Measurements from ENCODE around the gene HAS3. TPM values are rescaled to one million over a fixed set of nuclear protein-coding genes. Genes with fewer than 3 reads are reported as not detected.

The HAS3 gene
- total RNA-seq, 1 experiment from 2014 or later, result 66.9 TPM

DNA sequence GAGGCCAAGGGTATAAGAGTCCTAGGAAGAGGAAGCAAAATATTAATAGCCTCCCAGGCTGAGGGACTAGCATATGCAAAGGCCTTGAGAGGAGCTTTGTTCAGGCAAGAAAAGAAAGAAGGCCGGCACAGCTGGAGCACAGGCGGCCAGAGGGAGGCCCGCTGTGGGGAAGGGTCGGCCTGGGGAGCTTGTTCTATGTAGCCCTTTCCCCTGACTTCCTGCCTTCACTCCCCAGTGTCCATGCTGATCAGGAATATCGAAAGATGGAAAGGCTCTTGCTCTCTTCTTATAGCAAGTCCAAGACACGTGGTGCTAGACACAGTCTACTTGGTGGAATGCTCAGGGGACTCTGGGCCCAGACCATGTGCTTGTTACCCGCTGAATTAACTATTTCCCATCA, 27.4 kb upstream of the HAS3 start (continued):
- TF ChIP-seq, protein P1, sequence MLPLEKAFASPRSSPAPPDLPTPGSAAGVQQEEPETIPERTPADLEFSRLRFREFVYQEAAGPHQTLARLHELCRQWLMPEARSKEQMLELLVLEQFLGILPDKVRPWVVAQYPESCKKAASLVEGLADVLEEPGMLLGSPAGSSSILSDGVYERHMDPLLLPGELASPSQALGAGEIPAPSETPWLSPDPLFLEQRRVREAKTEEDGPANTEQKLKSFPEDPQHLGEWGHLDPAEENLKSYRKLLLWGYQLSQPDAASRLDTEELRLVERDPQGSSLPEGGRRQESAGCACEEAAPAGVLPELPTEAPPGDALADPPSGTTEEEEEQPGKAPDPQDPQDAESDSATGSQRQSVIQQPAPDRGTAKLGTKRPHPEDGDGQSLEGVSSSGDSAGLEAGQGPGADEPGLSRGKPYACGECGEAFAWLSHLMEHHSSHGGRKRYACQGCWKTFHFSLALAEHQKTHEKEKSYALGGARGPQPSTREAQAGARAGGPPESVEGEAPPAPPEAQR (CRISPR knock-in tag; IDR thresholded peaks at IDR 0.05), result 0 out of 2 replicates have a peak, but pooled peaks have one; percentile 2
- peak; percentile 83 for TF ChIP-seq TEAD1 (CRISPR knock-in tag; IDR thresholded peaks at IDR 0.05)
- no peak for TF ChIP-seq HMGXB4 (CRISPR knock-in tag; IDR thresholded peaks at IDR 0.05)
- TF ChIP-seq ZNF396 (CRISPR knock-in tag; IDR thresholded peaks at IDR 0.05; ENCODE audit: borderline replicate concordance), result no peak
- TF ChIP-seq FOXJ3 (CRISPR knock-in tag; IDR thresholded peaks at IDR 0.05; ENCODE audit: borderline replicate concordance), result no peak
- TF ChIP-seq NR1H2 (CRISPR knock-in tag; IDR thresholded peaks at IDR 0.05), result no peak
- TF ChIP-seq, protein P2, sequence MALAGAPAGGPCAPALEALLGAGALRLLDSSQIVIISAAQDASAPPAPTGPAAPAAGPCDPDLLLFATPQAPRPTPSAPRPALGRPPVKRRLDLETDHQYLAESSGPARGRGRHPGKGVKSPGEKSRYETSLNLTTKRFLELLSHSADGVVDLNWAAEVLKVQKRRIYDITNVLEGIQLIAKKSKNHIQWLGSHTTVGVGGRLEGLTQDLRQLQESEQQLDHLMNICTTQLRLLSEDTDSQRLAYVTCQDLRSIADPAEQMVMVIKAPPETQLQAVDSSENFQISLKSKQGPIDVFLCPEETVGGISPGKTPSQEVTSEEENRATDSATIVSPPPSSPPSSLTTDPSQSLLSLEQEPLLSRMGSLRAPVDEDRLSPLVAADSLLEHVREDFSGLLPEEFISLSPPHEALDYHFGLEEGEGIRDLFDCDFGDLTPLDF (CRISPR knock-in tag; IDR thresholded peaks at IDR 0.05), result no peak
- no peak for TF ChIP-seq ZNF416 (CRISPR knock-in tag; IDR thresholded peaks at IDR 0.05)
- no peak for TF ChIP-seq TEAD4 (CRISPR knock-in tag; IDR thresholded peaks at IDR 0.05)
- TF ChIP-seq ZMAT4 (CRISPR knock-in tag; IDR thresholded peaks at IDR 0.05), result no peak
- TF ChIP-seq, protein P3, sequence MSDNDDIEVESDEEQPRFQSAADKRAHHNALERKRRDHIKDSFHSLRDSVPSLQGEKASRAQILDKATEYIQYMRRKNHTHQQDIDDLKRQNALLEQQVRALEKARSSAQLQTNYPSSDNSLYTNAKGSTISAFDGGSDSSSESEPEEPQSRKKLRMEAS (CRISPR knock-in tag; IDR thresholded peaks at IDR 0.05), result peak; percentile 61; the same call in 1 of the 2 replicates
- TF ChIP-seq SOX15 (CRISPR knock-in tag; IDR thresholded peaks at IDR 0.05), result no peak
- TF ChIP-seq, protein P4, sequence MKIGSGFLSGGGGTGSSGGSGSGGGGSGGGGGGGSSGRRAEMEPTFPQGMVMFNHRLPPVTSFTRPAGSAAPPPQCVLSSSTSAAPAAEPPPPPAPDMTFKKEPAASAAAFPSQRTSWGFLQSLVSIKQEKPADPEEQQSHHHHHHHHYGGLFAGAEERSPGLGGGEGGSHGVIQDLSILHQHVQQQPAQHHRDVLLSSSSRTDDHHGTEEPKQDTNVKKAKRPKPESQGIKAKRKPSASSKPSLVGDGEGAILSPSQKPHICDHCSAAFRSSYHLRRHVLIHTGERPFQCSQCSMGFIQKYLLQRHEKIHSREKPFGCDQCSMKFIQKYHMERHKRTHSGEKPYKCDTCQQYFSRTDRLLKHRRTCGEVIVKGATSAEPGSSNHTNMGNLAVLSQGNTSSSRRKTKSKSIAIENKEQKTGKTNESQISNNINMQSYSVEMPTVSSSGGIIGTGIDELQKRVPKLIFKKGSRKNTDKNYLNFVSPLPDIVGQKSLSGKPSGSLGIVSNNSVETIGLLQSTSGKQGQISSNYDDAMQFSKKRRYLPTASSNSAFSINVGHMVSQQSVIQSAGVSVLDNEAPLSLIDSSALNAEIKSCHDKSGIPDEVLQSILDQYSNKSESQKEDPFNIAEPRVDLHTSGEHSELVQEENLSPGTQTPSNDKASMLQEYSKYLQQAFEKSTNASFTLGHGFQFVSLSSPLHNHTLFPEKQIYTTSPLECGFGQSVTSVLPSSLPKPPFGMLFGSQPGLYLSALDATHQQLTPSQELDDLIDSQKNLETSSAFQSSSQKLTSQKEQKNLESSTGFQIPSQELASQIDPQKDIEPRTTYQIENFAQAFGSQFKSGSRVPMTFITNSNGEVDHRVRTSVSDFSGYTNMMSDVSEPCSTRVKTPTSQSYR (CRISPR knock-in tag; IDR thresholded peaks at IDR 0.05), result no peak
- TF ChIP-seq PRRX2 (CRISPR knock-in tag; IDR thresholded peaks at IDR 0.05), result no peak
- TF ChIP-seq TP53 (CRISPR knock-in tag; IDR thresholded peaks at IDR 0.05), result no peak
- TF ChIP-seq ZNF425 (CRISPR knock-in tag; conservative IDR thresholded peaks at IDR 0.05), result no peak
- TF ChIP-seq CBFB (CRISPR knock-in tag; IDR thresholded peaks at IDR 0.05; ENCODE audit: low read depth), result 0 out of 2 replicates have a peak, but pooled peaks have one; percentile 18
- no peak for TF ChIP-seq ZNF121 (CRISPR knock-in tag; IDR thresholded peaks at IDR 0.05)
- no peak for TF ChIP-seq ZNF317 (CRISPR knock-in tag; IDR thresholded peaks at IDR 0.05; ENCODE audit: borderline replicate concordance, low read depth)
- TF ChIP-seq FOXK1 (CRISPR knock-in tag; IDR thresholded peaks at IDR 0.05), result no peak
